ENCODE results near the gene MAGI2.

DNA sequence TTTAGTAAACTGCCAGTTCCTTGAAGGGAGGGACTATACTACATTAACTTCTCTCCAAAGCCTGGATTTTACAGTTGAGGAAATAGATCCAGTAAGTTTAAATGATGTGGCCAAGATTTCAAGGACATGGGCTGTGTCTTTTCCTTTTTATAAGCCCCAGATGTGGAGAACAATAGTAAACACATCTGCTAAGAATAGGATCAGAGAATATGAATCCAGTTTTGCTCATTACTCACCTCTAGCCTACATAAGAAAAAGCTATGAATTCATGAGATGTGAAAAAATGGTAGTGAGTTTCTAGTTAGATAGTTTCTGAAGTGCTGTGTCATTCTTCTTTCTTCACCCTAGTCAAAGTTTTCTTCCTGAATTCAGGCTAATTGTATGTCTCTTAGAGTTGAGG is 38.6 kb downstream of the MAGI2 start:
- TF ChIP-seq CTCF (IDR thresholded peaks at IDR 0.05) (no peak), POLR2AphosphoS5 (IDR thresholded peaks at IDR 0.05) (no peak)
